HL-60 (cell line): ENCODE results near the gene TMEM61.

ENCODE experiments used
- CTCF ChIP-seq: IDR thresholded peaks from one replicate; pipeline ENCODE4 v1.5.1; 2011; ENCODE audit warnings: low read length, control low read depth, inconsistent platforms; ENCODE audit not compliant: insufficient read depth
- POLR2AphosphoS5 ChIP-seq: IDR thresholded peaks from 2 replicates; pipeline ENCODE4 v1.6.1; 2012; ENCODE audit warnings: low read depth
- REST ChIP-seq: IDR thresholded peaks from 2 replicates; pipeline ENCODE4 v1.6.1; 2012; ENCODE audit warnings: low read depth; ENCODE audit not compliant: insufficient replicate concordance

DNA sequence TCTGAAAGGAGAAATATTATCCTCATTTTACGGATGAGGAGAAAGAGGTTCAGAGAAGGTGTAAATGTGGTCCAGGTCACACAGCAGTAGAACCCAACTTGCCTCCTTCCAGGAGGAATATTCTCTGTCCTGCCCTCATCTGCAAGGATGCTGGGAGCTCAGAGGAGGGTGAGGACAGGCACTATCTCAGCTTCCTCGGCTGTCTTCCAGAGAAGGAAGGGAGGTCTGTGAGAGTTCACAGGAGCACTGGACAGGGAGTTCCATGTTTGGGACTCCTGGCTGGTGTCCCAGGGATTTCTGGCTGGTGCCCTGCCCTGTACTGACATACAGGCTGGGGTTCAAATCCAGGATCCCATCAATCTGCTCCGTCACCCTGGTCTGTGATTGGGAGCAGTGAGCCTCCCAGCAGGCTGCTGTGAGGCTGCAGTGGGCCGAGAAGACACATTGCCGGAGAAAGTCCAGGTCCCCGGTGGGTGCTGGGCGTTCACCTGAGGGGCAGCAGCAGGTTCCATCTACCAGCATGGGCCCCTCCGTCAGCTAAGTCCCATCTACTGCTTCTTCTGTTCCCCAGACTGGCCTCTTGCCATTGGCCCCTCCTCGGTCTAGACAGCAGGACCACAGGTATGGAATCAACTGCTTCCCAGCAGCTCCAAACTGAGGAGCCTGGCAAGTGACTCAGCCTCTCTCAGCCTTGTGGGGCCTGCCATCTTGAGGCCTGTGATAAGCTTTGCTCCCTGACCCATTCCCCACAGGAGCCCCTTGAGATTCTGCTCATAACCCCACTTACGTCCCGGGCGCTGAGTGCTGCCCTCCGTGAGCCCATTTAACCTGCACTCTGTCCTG is 9.8 kb downstream of the TMEM61 start:
- TF ChIP-seq CTCF (no peak), REST (no peak), POLR2AphosphoS5 (no peak)
